ACHN (cell line): ENCODE data around the gene LAPTM4A.
"Not testable (repeated sequence)": the region's sequence is repeated elsewhere in the genome, so short reads cannot be mapped to it uniquely, and the experiment has no call there.

Source experiments
- DNase-seq: peaks from one replicate; pipeline ENCODE4 v3.0.0-alpha.2; 2015
- in situ Hi-C: cut with HindIII; loops from 2 replicates; pipeline ENCODE4 v1.10.0; 2017; ENCODE audit warnings: low sequenced_read_pairs, low pct_ligation_motif_present, low pct_unique_long_range_greater_than_20kb

The LAPTM4A gene

DNA sequence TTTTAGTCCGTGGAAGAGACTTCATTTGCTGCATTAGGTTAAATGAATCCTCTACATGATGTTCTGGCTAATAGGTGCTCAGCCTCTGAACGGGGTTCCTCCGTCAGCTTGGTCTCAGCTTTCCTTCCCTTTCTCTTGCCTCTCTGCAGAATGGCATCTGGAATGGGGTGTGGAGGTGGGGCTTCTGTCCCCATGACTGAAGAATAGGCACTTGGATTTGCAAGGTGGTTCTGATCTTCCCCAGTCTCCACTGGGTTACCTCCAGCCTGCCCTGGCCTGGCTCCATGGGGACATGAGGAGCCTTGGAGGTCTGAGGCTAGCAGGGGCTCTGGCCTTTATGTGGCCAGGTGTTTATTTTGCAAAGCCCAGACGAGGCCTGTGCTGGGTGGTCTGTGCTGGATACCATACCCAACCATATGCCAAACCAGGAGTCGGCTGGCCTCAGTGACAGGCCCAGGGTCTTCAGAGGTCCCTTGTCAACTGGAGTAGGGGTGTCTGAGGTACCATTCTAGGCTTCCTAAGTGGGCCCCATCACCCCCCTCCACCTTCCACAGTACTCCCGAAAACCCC is 28.2 kb upstream of the LAPTM4A start:
- DNase-seq: no peak
- in situ Hi-C loops: no loop called here

DNA sequence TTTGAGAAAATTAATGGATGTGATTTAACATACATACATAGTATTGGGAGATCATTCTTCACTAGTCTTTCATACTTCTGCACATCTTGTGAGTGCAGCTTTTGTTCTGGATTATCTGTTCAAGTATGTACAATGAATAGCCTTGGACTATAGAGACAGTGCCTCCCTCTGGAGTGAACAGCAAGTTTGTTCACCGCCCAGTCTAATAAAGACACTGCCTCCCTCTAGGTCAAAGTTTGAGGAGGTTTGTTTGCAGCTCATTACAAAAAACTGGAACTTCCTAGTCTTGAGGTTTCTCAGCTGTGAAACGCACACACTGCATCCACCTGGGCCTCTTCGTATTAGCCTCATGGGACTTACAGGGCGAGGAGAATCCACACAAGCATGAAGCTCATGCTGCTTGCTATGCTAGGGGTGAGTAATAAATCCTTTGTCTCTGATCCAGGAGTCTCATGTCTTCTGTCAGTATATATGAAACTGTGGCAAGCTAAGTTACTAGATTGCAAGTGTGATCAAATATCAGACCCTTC is 26.0 kb upstream of the LAPTM4A start:
- DNase-seq: no peak
- in situ Hi-C loops: no loop called here

DNA sequence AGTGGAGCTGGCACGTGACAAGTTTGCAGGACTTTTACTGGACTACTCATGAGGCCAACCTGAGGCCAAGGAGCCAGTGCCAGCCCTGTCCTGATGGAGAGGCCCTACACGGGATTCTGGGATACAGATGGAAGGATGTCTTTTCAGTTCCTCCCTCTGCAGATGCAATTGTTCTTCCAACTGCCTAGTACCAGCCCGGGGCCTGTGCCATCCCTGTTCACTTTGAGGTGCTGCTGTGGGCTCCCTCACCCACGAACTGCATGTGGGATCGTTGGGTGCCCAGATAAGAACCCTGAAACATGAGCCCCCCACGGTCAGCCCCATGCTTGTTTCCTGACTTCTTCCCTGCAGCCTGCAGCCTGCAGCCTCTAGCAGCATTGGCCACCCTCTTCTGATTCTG is 25.3 kb upstream of the LAPTM4A start:
- in situ Hi-C loops: no loop called here
- no peak for DNase-seq

DNA sequence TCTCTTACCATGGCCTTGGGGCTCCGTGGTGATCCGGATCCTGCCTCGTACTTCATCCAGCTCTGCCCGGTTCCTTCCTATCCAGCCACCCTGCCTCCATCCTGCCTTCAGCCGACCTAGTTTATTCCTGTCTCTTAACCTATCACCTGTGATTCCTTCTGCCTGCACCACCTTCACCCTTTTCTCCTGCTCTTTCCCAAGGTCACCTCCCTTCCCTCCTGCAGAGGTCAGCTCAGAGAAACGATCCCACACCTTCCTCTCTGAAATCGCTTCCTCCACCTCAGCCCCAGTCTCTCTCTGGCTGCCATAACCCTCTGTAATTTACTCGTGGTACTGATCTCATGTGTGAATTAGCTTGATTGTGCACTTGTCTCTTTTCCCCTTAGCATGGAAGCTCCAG is 23.5 kb upstream of the LAPTM4A start:
- in situ Hi-C loops: no loop called here
- no peak for DNase-seq

DNA sequence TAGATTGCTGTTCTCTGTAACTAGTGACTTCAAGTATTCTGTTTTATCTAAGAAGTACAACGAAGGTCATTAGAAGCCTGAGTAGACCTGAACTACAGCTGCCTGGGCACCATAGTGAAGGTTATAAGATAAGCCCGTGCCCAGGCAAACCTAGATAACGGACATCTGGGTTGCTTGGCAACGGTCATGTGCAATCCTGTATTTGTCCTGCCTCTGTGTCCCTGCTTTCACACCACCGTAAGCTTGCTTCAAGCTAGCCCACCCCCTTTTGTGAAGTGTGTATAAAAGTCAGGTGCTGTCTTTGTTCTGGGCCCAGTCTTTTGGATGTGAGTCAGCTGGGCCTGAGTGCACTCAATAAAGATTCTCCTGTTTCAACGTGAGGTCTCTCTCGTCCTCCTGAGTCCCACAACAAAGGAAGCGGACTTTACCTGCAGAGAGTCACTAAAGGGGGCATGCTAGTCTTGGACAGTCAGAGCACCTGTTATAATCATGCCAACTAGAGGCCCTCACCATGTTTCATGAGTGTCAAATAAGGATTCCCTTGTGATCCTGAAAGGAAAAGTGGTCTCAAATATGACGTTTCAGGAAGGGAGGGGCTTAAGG is 22.7 kb upstream of the LAPTM4A start:
- DNase-seq, in situ Hi-C loops: not testable (repeated sequence)

DNA sequence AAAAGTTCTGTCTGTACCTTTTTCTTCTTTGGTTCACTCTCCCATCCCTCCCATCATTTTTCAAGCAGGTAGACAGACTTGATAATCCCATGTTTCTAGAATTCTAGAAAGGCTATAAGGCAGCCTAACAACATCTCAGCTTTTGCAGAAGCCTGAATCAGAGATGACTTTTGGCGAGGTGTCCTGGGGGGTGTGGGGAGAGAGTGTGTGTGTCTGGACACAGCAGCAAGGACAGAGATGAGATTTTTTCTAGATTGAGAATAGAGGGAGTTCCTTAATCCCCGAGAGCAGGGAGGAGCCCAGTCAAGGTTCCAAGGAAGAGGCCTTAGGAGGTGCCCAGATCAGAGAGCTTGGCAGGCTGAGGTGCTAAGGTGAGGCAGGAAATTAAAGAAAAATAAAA is 22.0 kb upstream of the LAPTM4A start:
- DNase-seq: no peak
- in situ Hi-C loops: no loop called here

DNA sequence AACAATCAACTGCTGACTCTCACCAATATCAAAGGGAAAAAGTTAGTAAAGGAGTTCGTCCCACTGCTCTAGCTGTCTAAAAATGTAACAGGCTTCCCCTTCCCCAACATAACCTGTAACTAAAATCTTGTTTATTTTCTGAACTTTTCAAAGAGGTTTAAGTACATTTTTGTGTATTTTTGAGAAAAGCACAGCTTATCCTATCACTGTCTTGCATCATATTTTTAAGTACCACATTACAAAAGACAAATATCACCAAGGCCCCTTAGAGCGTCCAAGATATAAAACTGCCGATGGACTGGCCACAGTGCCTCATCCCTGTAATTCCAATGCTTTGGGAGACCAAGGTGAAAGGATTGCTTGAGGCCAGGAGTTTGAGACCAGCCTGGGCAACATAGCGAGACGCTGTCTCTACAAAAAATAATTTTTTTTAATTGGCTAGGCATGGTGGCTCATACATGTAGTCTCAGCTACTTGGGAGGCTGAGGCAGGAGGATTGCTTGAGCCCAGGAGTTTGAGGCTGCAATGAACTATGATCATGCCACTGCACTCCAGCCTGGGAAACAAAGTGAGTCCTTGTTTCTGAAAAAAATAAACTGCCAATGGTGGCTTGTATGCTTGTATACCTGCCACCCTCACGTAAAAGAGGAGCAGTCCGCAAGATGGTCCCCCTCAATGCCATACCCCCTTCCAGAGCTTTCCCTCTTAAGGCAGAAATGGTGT is 21.2 kb upstream of the LAPTM4A start:
- DNase-seq: no peak
- in situ Hi-C loops: no loop called here

DNA sequence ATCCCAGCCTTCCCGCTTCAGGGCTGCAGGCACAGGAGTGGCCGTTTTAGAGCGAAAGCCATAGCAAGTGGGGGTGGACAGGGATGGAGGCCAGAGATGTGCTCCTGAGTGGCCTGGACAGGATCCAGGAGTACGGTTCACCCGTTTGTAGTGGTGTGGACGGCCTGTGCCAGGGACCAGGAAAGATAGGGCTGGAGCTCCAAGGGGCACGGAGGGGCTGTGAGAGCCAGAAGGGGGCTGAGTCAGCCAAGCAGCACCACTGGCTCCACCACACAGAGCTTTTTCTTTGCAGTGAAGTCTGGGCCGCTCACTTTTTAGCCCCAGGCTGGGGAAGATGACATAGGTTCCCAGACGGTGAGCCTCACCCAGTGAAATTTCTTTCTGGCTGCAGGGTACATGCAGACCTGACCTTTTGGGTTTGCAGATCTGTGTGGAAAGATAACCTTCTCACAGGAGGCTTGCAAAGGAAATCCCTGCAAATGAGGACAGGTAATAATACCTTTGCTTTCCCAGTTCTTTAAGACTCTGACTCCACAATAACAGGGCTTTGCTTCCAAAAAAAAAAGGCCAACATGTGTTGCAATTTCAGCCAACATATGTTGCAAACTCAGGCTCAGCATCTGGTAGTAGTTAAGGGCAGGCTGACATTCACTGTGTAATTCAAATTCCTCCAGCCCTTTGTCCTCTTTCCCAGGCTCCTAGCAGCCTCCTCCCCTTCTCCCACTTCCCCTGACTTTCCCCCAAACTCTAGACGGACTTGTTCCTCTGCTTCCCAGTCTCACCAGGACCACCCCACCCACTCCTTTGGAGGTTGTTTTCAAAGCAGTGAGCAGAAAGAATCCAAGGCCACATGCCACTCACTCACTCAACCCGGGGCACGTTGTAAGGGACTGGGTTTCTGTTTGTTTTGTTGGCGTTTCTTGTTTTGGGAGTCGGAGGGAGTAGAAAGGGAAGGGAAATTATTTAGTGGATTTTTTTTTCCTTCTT is 20.3 kb upstream of the LAPTM4A start:
- no peak for DNase-seq
- in situ Hi-C loops: no loop called here

DNA sequence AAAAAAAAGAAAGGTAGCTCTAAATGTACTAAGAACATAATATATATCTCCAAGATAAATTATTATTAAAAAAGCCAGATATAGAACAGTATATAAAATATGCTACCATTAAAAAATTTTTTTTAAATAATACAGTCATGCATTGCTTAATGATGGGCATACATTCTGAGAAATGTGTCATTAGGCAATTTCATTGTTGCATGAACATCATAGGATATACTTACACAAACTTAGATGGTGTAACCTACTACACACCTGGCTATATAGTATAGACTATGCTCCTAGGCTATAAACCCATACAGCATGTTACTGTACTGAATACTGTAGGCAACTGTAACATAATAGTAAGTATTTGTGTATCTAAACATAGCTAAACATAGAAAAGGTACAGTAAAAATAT is 18.3 kb upstream of the LAPTM4A start:
- DNase-seq: no peak
- in situ Hi-C loops: no loop called here

DNA sequence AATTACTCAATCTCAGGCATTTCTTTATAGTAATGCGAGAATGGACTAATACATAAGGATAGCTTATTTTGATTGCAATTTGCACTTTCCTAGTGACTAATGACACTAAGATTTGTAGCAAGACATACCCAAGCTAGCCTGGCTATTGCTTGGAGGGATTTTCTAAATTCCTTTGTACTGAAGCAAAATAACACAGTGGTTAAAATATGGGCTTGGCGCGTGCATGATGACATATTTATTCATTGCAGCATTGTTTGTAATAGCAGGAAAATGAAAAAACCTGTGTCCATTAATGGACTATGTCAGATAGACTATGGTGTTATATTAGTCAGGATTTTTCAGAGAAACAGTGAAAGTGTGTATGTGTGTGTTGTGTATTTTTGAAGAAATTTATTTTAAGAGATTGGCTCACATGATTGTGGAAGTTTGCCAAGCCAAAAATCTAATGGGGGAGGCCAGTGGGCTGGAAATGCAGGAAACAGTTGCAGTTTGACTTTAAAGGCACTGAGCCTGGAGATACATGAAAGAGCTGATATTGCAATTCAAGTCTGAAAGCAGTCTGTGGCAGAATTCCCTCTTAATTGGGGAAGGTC is 16.7 kb upstream of the LAPTM4A start:
- in situ Hi-C loops: no loop called here
- peak; percentile 28 for DNase-seq

DNA sequence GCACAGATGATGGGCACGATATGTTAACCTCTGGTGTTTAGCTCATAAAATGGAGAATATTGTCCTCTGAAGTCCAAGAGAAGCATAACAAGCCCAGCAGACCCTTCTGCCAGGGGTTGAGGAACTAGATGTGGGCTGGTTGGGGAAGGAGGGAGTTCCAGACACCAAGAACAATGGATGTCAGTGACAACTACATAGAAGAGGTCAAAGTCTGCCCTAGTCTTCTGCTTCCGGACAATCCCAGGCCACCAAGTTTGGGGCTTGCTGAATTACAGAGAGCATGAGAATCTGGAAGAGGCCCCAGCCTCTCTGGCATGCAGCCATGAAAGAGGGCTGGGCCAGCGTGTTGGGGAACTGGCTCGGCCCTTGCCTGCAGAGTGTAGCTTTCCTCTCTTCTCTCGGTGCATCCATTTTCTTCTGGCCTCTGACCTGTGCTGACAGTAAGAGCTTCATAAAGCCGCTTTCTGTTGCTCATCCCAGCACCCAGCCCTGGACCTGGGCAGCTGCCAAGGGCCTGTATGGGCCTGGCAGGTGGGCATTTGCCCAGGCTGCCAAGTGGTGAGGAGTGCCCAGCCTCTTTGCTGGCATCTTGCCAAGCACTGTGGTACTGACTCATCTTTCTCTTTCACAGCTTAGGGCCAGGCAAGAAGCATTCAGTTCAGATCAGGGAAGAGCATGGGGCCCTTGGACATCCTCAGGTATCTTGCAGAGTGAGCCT is 14.6 kb upstream of the LAPTM4A start:
- in situ Hi-C loops: no loop called here
- peak; percentile 96 for DNase-seq

DNA sequence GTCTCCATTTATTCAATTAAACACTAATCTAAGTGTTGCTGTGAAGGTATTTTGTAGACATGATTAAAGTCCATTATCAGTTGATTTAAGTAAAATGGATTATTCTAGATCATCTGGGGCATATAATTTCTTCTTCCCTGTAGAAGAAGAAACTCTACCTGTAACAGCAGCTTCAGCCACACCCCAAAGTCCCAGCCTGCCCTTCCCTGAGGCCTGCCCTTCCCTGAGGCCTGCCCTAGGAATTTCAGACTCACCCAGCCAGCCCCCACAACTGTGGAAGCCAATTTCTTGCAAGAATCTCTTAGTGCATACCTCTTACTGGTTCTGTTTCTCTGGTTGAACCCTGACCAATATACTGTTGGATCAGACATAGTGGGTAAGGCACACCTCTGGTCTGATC is 13.4 kb upstream of the LAPTM4A start:
- in situ Hi-C loops: no loop called here
- no peak for DNase-seq

DNA sequence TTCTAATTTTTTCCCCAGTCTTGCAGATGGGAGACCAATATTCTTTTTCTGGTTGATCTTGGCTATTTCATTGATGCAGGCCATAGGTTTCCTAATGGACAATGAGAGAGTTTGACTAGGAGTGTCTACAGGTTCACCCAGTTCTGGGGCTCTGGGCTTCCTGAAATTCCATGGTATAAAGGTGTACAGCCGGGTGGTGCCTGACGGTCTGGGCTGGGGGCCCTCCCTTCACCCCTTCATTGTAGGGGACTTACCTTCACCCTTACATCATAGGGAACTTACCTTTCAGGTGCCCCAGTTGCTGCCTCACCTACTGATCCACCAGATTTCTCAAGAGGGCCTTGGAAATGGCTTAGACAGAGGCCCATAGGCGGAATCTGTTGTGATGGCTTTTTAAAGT is 13.0 kb upstream of the LAPTM4A start:
- in situ Hi-C loops: no loop called here
- DNase-seq: no peak

DNA sequence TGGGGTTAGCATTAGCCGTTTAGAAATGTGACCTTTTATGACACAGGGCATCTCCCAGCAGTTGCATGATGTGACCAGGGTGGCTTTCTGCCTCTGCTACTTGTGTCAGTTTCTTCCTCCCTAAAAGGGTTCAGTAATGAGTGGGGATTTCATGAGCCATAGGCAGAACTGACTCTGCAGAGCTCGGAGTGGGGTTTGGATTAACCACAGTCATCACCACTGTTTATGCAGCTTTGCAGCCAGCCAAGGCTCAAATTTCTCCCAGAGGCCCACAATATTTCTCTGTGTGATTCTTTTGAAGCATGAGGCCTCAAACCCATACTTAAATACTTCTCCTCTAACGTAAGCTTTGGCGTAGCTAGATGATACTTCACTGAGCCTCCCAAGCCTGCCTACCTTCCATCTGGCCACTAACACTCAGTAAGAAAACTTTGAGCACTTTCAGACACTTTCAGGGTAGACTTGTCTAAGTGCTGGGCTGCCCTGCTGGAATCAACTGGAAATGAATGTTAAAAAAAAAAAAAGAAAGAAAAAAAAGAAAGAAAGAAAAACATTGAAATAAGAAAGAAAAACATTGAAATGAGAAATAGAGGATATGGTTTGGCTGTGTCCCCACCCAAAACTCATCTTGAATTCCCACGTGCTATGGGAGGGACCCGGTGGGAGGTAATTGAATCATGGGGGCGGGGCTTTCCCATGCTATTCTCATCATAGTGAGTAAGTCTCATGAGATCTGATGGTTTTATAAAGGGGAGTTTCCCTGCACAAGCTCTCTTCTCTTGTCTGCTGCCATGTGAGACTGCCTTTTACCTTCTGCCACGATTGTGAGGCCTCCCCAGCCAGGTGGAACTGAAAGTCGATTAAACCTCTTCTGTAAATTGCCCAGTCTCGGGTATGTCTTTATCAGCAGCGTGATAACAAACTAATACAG is 11.5 kb upstream of the LAPTM4A start:
- no peak for DNase-seq
- in situ Hi-C loops: no loop called here

DNA sequence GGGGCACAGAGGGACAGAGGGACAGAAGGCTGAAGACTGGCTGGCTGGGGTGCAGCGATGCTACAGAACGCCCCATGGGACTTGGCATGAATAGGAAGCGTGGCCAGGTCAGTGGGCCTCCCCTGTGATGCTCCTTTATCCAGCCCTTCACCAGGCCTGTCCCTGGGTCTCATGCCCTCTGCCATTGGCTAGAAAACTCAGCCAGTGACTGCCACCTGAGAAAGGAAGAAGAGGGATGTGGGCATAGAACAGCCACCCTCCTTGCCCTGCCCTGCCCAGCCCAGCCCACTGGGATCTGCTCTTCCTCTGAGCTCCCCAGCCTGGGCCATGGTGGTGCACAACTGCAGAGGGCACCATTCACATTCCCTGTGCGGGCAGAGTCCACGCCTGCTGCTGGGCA is 10.5 kb upstream of the LAPTM4A start:
- in situ Hi-C loops: no loop called here

DNA sequence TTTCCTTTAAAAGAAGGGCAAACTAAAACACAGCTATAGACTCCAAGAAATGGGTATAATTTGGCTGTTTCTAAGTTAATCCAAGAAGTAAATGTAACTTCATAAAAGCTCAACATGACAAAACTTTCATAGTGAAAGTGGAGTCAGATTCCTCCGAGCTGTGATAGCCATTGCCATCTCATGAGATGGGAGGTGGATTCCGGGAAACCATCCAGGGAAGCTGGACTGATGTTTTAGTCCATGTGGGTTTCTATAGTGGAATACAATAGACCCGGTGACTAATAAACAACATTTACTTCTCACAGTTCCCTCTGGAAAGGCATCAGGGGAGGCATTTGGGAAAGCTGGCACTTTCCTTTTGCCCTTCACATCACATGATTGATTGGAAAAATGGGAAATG is 10.0 kb upstream of the LAPTM4A start:
- in situ Hi-C loops: no loop called here
- DNase-seq: no peak

More for the DNA sequence above, 10.5 kb upstream of the LAPTM4A start:
- DNase-seq: no peak

DNA sequence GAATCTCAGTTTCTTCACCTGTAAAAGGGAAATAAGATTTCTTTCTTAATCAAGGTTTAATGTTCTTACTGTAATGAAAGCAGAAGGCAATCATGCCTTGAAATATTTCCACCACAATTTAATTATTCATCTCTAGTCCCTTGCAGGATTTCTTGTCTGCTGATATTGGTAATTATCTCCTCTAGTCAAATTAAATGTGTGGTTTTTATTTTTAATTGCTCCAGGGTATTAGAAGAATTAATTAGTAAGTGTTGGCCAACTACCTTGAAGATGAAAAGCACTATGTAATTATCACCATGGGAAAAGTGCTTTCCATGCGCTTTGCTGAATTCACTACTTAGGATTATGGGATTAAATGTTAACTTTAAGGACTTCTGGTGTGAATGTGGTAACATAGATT is 8.7 kb upstream of the LAPTM4A start:
- no peak for DNase-seq
- in situ Hi-C loops: no loop called here
